ENCODE results near the gene HBS1L.

DNA sequence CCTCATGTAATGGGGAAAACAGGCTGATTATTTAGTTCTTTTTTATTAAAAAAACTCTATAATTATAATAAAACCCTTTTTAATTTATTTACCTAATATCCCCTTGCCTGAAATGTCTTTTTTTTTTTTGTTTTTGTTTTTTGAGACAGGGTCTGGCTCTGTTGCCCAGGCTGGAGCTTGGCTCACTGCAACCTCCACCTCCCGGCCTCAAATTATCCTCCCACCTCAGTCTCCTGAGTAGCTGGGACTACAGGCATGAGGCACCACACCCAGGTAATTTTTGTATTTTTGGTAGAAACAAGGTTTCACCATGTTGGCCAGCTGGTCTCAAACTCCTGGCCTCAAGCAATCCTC lies 30.3 kb upstream of the HBS1L start:
- TF ChIP-seq, protein P1, sequence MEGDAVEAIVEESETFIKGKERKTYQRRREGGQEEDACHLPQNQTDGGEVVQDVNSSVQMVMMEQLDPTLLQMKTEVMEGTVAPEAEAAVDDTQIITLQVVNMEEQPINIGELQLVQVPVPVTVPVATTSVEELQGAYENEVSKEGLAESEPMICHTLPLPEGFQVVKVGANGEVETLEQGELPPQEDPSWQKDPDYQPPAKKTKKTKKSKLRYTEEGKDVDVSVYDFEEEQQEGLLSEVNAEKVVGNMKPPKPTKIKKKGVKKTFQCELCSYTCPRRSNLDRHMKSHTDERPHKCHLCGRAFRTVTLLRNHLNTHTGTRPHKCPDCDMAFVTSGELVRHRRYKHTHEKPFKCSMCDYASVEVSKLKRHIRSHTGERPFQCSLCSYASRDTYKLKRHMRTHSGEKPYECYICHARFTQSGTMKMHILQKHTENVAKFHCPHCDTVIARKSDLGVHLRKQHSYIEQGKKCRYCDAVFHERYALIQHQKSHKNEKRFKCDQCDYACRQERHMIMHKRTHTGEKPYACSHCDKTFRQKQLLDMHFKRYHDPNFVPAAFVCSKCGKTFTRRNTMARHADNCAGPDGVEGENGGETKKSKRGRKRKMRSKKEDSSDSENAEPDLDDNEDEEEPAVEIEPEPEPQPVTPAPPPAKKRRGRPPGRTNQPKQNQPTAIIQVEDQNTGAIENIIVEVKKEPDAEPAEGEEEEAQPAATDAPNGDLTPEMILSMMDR (IDR thresholded peaks at IDR 0.05), result no peak
- no peak for TF ChIP-seq POLR2A (IDR thresholded peaks at IDR 0.05)

All from thyroid gland (tissue), 4 donors.